Fibroblast of lung (primary cell): ENCODE measurements around the gene RPP30. TPM values are rescaled to one million over a fixed set of nuclear protein-coding genes. Genes with fewer than 3 reads are reported as not detected.

Source experiments
- DNase-seq, 2 donors: peaks; one replicate each; pipeline versions ENCODE4 v3.0.0 to v3.0.0-alpha.2; 2010; ENCODE audit warnings: low read depth in 2 of 2
- H2AFZ ChIP-seq: 2 replicates; pipeline ENCODE4 v1.5.1; 2012; ENCODE audit warnings: low read length, control low read depth, inconsistent platforms
- H3K27ac ChIP-seq: 2 replicates; pipeline ENCODE4 v1.5.1; 2011; ENCODE audit warnings: low read length, control low read depth; ENCODE audit not compliant: insufficient read depth
- H3K27me3 ChIP-seq: 2 replicates; pipeline ENCODE4 v1.5.1; 2011; ENCODE audit warnings: mild to moderate bottlenecking, low read length; ENCODE audit not compliant: control insufficient read depth, insufficient read depth
- H3K36me3 ChIP-seq: 2 replicates; pipeline ENCODE4 v1.5.1; 2011; ENCODE audit warnings: low read length; ENCODE audit not compliant: control insufficient read depth, insufficient read depth
- H3K4me1 ChIP-seq: 2 replicates; pipeline ENCODE4 v1.5.1; 2011; ENCODE audit warnings: low read length; ENCODE audit not compliant: control insufficient read depth, insufficient read depth; ENCODE audit errors: extremely low read depth
- H3K4me2 ChIP-seq: 2 replicates; pipeline ENCODE4 v1.5.1; 2011; ENCODE audit warnings: low read length, control low read depth; ENCODE audit not compliant: insufficient read depth; ENCODE audit errors: extremely low read depth
- H3K4me3 ChIP-seq, 4 experiments: fragments of 200-600 bp in 1 of 4; sonication (generic) in 1 of 4; replicated peaks in 1 of 4; 2 replicates each; pipeline ENCODE4 v1.5.1; 2011 to 2016; ENCODE audit warnings: low read length in 4 of 4, low read depth in 3 of 4, mild to moderate bottlenecking in 3 of 4, control low read depth in 2 of 4, inconsistent platforms in 1 of 4, mixed read lengths in 1 of 4; ENCODE audit not compliant: insufficient read depth in 1 of 4; ENCODE audit errors: control extremely low read depth in 1 of 4
- H3K79me2 ChIP-seq: 2 replicates; pipeline ENCODE4 v1.5.1; 2012; ENCODE audit warnings: mild to moderate bottlenecking, low read length, inconsistent platforms; ENCODE audit not compliant: control insufficient read depth, insufficient read depth
- H3K9ac ChIP-seq: 2 replicates; pipeline ENCODE4 v1.5.1; 2011; ENCODE audit warnings: mild to moderate bottlenecking, low read length, control low read depth; ENCODE audit not compliant: insufficient read depth
- H3K9me3 ChIP-seq: 2 replicates; pipeline ENCODE4 v1.5.1; 2012; ENCODE audit warnings: low read depth, low read length; ENCODE audit not compliant: control insufficient read depth, insufficient read depth
- H4K20me1 ChIP-seq: 2 replicates; pipeline ENCODE4 v1.5.1; 2011; ENCODE audit warnings: low read length; ENCODE audit not compliant: control insufficient read depth, insufficient read depth; ENCODE audit errors: extremely low read depth
- EZH2 ChIP-seq: IDR thresholded peaks from 2 replicates; pipeline ENCODE4 v1.5.1; 2012; ENCODE audit warnings: low read length, control low read depth, mild to moderate bottlenecking; ENCODE audit errors: missing control alignments
- polyA plus RNA-seq, 2 donors: library from polyadenylated mRNA; depleted of rRNA in 1 of 2; stranded (reverse) in 1 of 2; unstranded in 1 of 2; fragments of >200 nt; gene quantifications; 2 replicates each; pipeline ENCODE4 v1.2.1, GENCODE V29; 2011 to 2012; ENCODE audit warnings: missing spikeins in 1 of 2
- total RNA-seq: library from RNA; depleted of rRNA; stranded (reverse); fragments of >200 nt; gene quantifications from 2 replicates; pipeline ENCODE4 v1.2.1, GENCODE V29; 2014
- TF ChIP-seq, protein P1 (sequence below), 2 donors: IDR thresholded peaks in 1 of 2; conservative IDR thresholded peaks in 1 of 2; 1 replicate in 1 of 2; 2 replicates in 1 of 2; pipeline ENCODE4 v1.5.1; 2011 to 2012; ENCODE audit warnings: low read length in 2 of 2, control low read depth in 1 of 2, inconsistent platforms in 1 of 2, low read depth in 1 of 2, mild to moderate bottlenecking in 1 of 2

Gene RPP30
- total and polyA plus RNA-seq, 2 donors (not counting 1 experiment from before 2014, with no cell fraction given), result 32.2 to 38.6 TPM

DNA sequence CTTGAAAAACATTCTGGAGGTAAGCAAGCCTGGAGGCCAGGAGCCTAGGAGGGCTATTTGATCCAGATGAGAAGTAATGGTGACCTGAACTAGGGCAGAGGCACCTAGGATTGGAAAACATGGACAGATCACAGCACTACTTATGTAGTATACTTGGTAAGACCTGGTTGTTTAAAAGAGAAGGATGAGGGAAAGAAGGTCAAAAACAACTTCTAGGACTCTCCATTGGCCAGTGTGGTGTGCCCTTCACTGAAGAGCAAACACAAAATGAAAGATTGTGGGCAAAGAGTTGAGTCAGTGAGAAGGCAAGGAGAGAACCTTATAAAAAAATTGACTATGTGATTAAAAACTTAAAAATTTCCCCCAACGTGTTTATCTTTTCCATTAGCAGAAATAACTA is 34.8 kb downstream of the RPP30 start:
- Histone ChIP-seq H3K27me3 (no peaks in the 10 kb centered on the region), H3K9ac (no peak overlapping the region), H3K4me1 (no peaks in the 10 kb centered on the region), H3K79me2 (no peaks in the 10 kb centered on the region), H3K27ac (no peak overlapping the region), H4K20me1 (no peaks in the 10 kb centered on the region), H3K9me3 (no peaks in the 10 kb centered on the region), H3K36me3 (no peaks in the 10 kb centered on the region), H3K4me3 (no peak overlapping the region), H3K4me2 (no peak overlapping the region), H2AFZ (no peak overlapping the region)
- no peak for DNase-seq
- TF ChIP-seq, protein P1, sequence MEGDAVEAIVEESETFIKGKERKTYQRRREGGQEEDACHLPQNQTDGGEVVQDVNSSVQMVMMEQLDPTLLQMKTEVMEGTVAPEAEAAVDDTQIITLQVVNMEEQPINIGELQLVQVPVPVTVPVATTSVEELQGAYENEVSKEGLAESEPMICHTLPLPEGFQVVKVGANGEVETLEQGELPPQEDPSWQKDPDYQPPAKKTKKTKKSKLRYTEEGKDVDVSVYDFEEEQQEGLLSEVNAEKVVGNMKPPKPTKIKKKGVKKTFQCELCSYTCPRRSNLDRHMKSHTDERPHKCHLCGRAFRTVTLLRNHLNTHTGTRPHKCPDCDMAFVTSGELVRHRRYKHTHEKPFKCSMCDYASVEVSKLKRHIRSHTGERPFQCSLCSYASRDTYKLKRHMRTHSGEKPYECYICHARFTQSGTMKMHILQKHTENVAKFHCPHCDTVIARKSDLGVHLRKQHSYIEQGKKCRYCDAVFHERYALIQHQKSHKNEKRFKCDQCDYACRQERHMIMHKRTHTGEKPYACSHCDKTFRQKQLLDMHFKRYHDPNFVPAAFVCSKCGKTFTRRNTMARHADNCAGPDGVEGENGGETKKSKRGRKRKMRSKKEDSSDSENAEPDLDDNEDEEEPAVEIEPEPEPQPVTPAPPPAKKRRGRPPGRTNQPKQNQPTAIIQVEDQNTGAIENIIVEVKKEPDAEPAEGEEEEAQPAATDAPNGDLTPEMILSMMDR (conservative IDR thresholded peaks at IDR 0.05 in 1 of 2, IDR thresholded peaks at IDR 0.05 in 1 of 2; ENCODE audit: low read depth in 1 of 2, low read length in 2 of 2), result no peak
- TF ChIP-seq EZH2, result no peak

DNA sequence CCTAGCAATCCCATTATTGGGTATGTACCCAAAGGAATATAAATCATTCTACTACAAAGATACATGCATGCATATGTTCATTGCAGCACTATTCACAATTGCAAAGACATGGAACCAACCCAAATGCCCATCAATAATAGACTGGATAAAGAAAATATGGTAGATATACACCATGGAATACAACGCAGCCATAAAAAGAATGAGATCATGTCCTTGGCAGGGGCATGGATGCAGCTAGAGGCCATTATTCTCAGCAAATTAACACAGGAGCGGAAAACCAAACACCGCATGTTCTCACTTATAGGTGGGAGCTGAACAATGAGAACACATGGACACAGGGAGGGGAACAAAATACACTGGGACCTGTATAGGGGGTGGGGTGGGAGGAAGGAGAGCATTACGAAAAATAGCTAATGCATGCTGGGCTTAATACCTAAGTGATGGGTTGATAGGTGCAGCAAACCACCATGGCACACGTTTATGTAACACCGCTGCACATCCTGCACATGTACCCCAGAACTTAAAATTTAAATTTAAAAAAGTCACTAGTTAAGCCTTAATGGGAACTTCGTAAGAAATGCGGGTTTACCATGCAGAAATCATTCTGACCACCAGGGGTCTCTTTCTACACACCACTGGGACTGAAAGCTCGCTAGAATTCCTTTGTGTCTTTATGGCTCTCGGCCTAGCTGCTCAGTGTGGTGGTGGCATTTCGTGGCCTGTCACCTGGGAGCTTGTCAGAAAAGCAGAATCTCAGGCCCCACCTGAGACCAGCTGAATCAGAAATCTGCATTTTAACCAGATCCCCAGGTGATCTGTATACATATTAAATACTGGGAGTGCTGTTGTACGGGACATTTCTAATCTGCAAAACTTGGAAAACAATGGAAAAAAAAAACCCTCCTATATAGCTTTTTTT is 39.6 kb downstream of the RPP30 start:
- H3K27me3 ChIP-seq, result no peaks in the 10 kb centered on the region

DNA sequence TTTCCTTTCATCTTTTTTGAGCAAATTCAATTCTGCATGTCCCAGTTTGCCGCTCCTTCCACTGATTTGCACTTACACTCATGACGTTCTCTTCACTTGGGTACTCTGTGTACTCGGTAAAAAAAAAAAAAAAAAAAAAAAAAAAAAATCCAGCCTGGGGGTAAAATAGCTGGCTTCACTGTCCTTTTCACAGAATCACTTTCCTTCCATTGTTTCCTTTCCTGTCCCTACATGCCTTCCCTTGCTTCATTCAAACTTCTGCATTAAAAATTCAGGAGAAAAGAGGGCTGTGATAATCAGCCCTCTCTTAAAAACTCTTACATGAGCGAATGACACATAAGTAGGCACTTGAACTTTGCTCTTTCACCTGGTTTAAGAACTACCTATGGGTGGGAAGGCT is 40.4 kb downstream of the RPP30 start:
- Histone ChIP-seq H3K4me2 (no peak overlapping the region), H3K27ac (no peak overlapping the region), H3K9ac (no peak overlapping the region), H3K36me3 (no peaks in the 10 kb centered on the region), H3K4me1 (no peaks in the 10 kb centered on the region), H3K79me2 (no peaks in the 10 kb centered on the region), H2AFZ (no peak overlapping the region), H3K4me3 (no peak overlapping the region), H4K20me1 (no peaks in the 10 kb centered on the region), H3K9me3 (no peaks in the 10 kb centered on the region), H3K27me3 (no peaks in the 10 kb centered on the region)
- DNase-seq, result no peak
- TF ChIP-seq, protein P1 (conservative IDR thresholded peaks at IDR 0.05 in 1 of 2, IDR thresholded peaks at IDR 0.05 in 1 of 2; ENCODE audit: low read depth in 1 of 2, low read length in 2 of 2), result no peak
- TF ChIP-seq EZH2, result no peak

More for the DNA sequence above, 39.6 kb downstream of the RPP30 start:
- no peak overlapping the region for H3K27ac ChIP-seq
- TF ChIP-seq, protein P1 (conservative IDR thresholded peaks at IDR 0.05 in 1 of 2, IDR thresholded peaks at IDR 0.05 in 1 of 2; ENCODE audit: low read depth in 1 of 2, low read length in 2 of 2), result peak; percentile 85 to 87
- TF ChIP-seq EZH2, result no peak
- H3K9me3 ChIP-seq, result no peaks in the 10 kb centered on the region
- no peaks in the 10 kb centered on the region for H3K79me2 ChIP-seq
- H2AFZ ChIP-seq, result no peak overlapping the region
- no peak overlapping the region for H3K4me3 ChIP-seq
- no peak overlapping the region for H3K9ac ChIP-seq
- H4K20me1 ChIP-seq, result no peaks in the 10 kb centered on the region
- no peaks in the 10 kb centered on the region for H3K36me3 ChIP-seq
- H3K4me2 ChIP-seq, result no peak overlapping the region
- no peaks in the 10 kb centered on the region for H3K4me1 ChIP-seq
- DNase-seq, result peak; percentile 66 to 87
